Central memory CD8-positive, alpha-beta T cell (primary cell): Measurements from ENCODE around the gene SPNS2.

Experiments
- ATAC-seq: fragments of 150-1000 bp; cut with Tn5 transposase; replicated peaks from 2 replicates; pipeline ENCODE4 v1.10.0; 2022; ENCODE audit warnings: mild to moderate bottlenecking, moderate FRiP score, moderate number of reproducible peaks; ENCODE audit not compliant: poor library complexity, severe bottlenecking; ENCODE audit errors: extremely low read depth
- DNase-seq, 2 donors: peaks; one replicate each; pipeline ENCODE4 v3.0.0; 2021; ENCODE audit warnings: low spot score in 2 of 2
- H3K27ac Mint-ChIP-seq: one replicate; pipeline ENCODE4 v1.8.0; 2022; ENCODE audit warnings: low read depth, mild to moderate bottlenecking, moderate library complexity, mixed read lengths
- H3K27me3 Mint-ChIP-seq: one replicate; pipeline ENCODE4 v1.8.0; 2022; ENCODE audit warnings: mixed read lengths
- H3K36me3 Mint-ChIP-seq: one replicate; pipeline ENCODE4 v1.8.0; 2022; ENCODE audit warnings: mild to moderate bottlenecking, moderate library complexity, mixed read lengths; ENCODE audit not compliant: insufficient read depth
- H3K4me1 Mint-ChIP-seq: one replicate; pipeline ENCODE4 v1.8.0; 2022; ENCODE audit warnings: mixed read lengths
- H3K4me3 Mint-ChIP-seq: one replicate; pipeline ENCODE4 v1.8.0; 2022; ENCODE audit warnings: mild to moderate bottlenecking, moderate library complexity, mixed read lengths
- H3K9me3 Mint-ChIP-seq: one replicate; pipeline ENCODE4 v1.8.0; 2022; ENCODE audit warnings: mixed read lengths

SPNS2 gene

DNA sequence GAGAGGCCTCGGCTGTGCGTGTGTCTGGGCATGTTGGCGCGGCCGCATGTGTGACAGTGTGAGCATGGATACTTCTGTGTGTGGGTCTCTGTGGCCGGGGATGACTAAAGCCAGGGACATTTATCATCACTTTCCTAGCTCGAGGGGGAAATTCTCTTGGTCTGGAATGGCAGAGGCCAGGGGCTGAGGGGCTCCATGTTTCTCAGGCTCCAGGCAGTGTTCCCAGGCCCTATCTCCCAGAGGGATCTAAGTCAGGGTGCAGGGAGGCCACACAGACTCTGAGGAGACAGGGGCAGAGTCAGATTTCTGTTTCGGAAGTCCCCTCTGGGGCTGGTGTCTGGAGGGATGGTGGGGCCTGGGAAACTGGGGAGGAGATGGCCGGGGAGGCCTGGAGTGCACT is 23.7 kb upstream of the SPNS2 start:
- H3K9me3 Mint-ChIP-seq: no peaks in the 10 kb centered on the region
- no peaks in the 10 kb centered on the region for H3K36me3 Mint-ChIP-seq
- peaks cover 5% of the 10 kb centered on the region for H3K4me1 Mint-ChIP-seq
- no peak overlapping the region for H3K27ac Mint-ChIP-seq
- no peak for ATAC-seq
- H3K4me3 Mint-ChIP-seq: no peak overlapping the region
- no peak for DNase-seq
- no peaks in the 10 kb centered on the region for H3K27me3 Mint-ChIP-seq

DNA sequence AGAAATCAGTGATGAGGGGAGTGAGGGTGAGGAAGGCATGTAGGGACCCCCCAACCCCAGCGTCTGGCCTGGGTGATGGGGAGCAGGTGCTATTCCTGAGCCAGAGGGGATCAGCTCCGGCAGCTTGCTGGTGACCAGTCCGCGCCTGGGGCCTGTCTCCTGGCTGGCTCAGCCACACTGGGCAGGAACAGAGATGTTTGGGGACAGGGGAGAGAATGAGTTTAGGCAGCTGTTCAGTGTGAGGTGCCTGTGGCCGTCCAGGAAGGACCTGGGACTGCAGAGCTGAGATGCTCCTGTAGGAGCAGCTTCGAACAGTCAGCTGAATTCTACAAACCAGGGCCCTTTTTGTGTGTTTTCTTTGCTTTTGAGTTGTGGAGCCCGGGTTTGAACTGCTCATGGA is 23.2 kb upstream of the SPNS2 start:
- Mint-ChIP-seq H3K4me3 (no peak overlapping the region), H3K36me3 (no peaks in the 10 kb centered on the region), H3K4me1 (peaks cover 8% of the 10 kb centered on the region), H3K27ac (no peak overlapping the region), H3K27me3 (no peaks in the 10 kb centered on the region), H3K9me3 (no peaks in the 10 kb centered on the region)
- ATAC-seq: no peak
- DNase-seq: no peak

DNA sequence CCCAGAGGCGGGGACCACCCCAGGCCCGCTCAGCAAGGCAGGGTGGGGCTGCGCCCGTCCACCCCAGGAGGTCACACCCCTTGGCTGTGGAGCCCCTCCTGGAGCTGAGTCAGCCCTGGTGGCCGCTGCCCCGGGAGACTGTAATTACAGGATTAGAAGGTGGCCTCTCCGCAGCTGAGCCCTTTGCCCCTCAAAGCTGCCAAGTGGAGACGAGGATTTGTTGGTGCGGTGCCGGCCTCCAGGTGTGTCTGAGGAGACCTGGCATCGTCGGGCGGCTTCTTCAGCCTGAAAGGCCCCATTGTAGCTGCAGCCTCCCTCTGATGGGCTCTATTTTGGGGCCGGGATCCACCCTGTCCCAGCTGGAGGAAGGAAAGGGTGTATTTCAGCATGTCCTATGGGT is 22.7 kb upstream of the SPNS2 start:
- H3K27me3 Mint-ChIP-seq: no peaks in the 10 kb centered on the region
- ATAC-seq (no peak), DNase-seq (no peak)
- H3K4me1 Mint-ChIP-seq: peaks cover 13% of the 10 kb centered on the region
- no peak overlapping the region for H3K4me3 Mint-ChIP-seq
- peaks cover under 1% of the 10 kb centered on the region for H3K36me3 Mint-ChIP-seq
- H3K9me3 Mint-ChIP-seq: no peaks in the 10 kb centered on the region
- H3K27ac Mint-ChIP-seq: no peak overlapping the region

DNA sequence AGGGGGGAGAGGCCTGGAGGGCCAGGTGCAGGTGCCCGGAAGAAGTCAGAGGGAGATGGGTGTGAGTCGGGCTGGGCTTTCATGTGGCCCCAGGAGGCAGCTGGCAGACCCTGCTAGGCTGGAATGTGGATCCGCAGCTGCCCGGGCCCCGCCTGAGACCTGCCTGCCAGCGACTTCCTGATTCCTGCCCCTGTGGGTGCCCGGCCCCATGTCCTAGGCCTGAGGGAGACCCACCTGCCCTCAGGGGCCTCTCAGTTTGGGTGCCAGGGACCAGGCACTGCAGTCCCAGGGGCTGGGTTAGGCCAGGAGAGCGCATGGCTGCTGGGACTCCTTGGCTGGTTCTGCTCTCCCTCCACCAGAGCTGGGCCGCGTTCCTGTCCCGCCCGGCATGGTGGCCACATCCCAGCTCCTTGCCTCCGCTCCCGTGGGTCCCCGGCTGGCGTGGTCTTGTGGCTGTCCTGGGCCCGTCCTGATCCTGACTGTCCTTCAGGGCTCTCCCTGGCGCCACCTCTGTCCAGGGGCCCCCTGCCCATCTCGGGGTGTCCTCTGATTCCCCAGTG is 22.1 kb upstream of the SPNS2 start:
- Mint-ChIP-seq H3K4me3 (no peak overlapping the region), H3K27ac (no peak overlapping the region), H3K27me3 (no peaks in the 10 kb centered on the region), H3K9me3 (no peaks in the 10 kb centered on the region), H3K36me3 (peaks cover 2% of the 10 kb centered on the region), H3K4me1 (peaks cover 19% of the 10 kb centered on the region)
- ATAC-seq (no peak), DNase-seq (no peak)

DNA sequence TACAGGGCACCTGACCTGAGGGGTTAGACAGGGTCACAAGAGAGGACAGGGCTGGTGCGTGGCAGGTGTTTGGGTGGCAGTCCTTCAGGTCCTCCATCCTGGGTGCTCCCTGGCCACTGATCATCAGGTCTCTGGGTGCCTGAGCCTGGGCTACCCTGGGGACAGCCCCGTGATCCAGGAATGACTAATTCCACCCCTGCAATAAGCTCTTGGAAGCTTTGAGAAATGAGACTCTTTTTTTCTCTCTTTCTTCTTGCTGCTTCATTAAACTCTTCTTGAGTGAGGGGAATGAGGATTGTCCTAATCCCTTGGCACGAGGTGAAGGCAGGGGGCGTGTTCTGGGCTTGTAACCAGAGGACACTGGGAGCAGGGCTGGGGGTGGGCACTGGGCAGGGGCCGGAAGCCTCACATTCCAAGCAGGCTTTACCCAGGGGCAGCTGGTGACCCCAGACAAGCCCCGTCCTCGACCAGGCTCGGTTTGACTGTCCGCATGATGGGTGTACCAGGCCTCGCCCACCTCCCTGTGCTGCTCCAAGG is 21.4 kb upstream of the SPNS2 start:
- ATAC-seq: no peak
- Mint-ChIP-seq H3K4me3 (no peak overlapping the region), H3K27me3 (no peaks in the 10 kb centered on the region), H3K4me1 (peaks cover 19% of the 10 kb centered on the region), H3K27ac (peak overlapping the region; percentile 19), H3K36me3 (peaks cover 2% of the 10 kb centered on the region), H3K9me3 (no peaks in the 10 kb centered on the region)
- DNase-seq: no peak

DNA sequence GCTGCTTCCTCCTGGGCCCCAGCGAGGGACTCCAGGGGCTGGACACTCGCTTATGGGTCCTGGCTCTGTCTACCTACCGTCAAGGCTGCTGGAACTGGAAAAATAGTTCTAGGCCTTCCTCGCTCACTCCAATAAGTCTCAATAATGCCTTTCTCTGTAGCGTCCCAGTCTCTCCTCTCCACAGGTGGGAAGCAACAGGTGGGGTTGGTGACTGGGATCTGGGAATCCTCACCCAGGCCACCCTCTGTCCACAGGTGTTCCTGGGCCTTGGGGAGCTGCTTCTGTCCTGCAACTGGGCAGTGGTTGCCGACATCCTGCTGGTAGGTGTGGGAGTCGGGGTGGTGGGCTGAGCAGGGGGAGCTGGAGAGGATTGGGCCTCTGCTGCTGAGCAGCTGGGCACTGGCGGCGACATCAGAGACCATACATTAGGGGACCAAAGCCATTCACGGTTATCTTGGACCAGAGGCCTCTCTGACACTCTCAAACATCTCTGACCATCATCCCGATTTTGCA is 20.3 kb upstream of the SPNS2 start:
- H3K27me3 Mint-ChIP-seq: no peaks in the 10 kb centered on the region
- peaks cover 28% of the 10 kb centered on the region for H3K4me1 Mint-ChIP-seq
- H3K27ac Mint-ChIP-seq: peak overlapping the region; percentile 29
- no peak for DNase-seq
- no peaks in the 10 kb centered on the region for H3K9me3 Mint-ChIP-seq
- H3K4me3 Mint-ChIP-seq: no peak overlapping the region
- no peak for ATAC-seq
- peaks cover 2% of the 10 kb centered on the region for H3K36me3 Mint-ChIP-seq

DNA sequence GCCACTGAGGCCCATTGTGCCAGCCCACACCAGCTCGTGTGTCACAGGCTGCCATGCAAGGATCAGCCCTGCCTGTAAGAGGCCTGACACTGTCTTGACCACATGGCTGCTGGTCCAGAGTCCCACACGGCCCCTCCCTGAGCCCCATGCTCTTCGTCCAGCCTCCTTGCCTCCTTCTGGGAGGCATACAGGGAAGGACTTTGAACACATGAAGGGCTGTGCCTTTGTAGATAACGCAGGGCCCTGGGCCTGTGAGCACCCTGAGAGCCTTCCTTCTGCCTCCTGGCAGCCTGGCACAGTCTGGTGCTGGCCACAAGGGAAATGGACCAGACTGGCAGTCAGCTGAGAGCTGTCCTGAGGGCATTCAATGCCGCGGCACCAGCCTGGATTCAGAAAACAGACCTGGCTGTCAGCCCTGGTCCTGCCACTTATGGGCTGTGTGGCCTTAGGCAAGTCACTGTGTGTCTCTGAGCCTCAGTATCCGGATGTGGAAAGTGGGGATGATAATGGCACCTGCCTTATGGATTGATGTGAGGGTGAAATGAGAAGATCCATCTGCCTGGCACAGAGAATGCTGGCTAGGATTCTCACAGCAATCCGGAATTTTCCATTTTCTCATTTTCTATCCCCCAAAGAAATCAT is 19.2 kb upstream of the SPNS2 start:
- Mint-ChIP-seq H3K27me3 (no peaks in the 10 kb centered on the region), H3K4me1 (peaks cover 35% of the 10 kb centered on the region), H3K4me3 (no peak overlapping the region), H3K27ac (peak overlapping the region; percentile 29), H3K9me3 (no peaks in the 10 kb centered on the region), H3K36me3 (peaks cover 2% of the 10 kb centered on the region)
- no peak for DNase-seq
- no peak for ATAC-seq

DNA sequence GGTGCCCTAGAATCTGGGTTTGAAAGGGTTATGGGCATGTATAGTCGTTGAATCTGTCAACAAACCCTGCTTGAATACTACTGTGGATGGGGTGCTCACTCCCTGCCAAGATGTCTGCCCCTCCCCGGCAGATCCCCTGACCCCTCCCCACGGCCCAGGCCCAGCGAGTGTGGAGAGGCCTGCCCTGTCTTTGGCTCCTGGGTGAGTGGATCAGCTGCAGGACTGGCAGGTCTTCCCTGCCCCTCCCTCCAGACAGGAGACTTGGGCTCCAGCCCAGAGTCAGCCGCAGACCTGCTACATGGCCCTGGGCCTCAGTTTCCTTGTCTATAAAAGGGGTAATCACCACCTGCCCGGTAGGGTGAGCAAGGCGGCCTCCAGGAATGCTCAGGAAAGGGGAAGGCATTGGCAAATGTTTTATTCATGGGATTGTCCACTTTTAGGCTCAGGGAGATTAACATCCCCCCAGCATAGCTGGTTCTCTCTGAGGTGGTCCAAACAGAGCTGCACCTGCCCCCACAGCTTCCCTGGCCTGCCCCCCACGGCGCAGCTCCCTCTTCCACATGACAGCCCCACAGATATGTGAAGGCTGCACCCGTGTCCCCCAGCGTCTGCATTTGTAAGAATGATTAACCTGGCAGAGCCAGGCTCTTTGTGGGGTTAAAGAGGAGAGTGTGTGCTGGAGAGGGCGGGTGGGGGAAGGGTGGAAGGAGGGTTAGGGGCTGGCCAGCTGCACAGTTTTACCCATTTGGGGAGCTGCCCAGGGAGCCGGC is 18.5 kb upstream of the SPNS2 start:
- Mint-ChIP-seq H3K27me3 (no peaks in the 10 kb centered on the region), H3K4me1 (peaks cover 41% of the 10 kb centered on the region), H3K9me3 (no peaks in the 10 kb centered on the region), H3K27ac (no peak overlapping the region), H3K36me3 (peaks cover 2% of the 10 kb centered on the region), H3K4me3 (peak overlapping the region; percentile 77)
- DNase-seq (no peak), ATAC-seq (no peak)

DNA sequence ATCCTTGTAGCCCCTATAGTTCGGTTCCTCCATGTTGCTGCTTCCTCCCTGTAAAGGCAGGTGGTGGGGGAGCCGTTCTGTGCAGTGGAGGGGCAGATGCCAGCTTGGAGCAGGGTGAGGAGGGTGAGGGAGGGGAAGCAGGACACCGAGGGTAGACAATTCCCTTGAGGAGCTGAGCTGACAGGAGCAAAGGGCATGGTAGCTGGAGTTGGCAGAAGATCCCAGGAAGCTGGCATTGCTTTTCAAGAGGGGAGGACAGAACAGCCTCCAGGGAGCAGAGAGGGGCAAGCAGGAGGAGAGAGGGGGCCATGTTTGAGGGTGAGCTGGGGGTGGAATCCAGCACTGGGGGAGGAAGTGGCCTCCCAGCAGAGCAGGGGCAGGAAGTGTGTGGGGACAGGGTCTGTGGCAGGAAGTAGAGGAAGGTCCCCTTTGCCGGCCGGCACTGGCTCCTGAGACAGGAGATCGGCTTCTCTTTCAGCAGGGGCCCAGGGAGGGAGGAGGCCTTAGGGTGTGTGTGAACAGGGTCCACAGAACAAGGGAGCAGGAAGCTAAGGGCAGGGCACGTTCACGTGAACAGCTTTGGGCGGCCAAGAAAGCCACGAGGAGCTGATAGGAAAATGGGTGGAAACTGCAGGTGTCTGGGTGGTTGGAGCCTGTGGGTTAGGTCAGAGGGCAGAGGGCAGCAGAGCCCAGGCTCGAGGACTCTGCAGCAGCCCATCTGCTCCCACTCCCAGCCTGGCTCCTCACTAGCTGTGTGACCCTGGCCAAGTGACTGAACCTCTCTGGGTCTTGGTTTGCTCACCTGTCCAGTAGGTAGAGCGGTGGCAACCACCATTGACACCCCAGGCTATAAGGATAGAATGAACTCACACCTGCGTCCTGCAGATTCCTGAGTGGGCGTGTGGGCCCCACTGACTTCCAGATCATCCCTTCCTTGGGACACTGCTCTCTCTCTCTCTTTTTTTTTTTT is 17.5 kb upstream of the SPNS2 start:
- DNase-seq (no peak), ATAC-seq (peak; percentile 61)
- H3K27ac Mint-ChIP-seq: peak overlapping the region; percentile 91
- no peaks in the 10 kb centered on the region for H3K9me3 Mint-ChIP-seq
- no peaks in the 10 kb centered on the region for H3K27me3 Mint-ChIP-seq
- peaks cover 2% of the 10 kb centered on the region for H3K36me3 Mint-ChIP-seq
- H3K4me3 Mint-ChIP-seq: peak overlapping the region; percentile 77
- peaks cover 49% of the 10 kb centered on the region for H3K4me1 Mint-ChIP-seq

DNA sequence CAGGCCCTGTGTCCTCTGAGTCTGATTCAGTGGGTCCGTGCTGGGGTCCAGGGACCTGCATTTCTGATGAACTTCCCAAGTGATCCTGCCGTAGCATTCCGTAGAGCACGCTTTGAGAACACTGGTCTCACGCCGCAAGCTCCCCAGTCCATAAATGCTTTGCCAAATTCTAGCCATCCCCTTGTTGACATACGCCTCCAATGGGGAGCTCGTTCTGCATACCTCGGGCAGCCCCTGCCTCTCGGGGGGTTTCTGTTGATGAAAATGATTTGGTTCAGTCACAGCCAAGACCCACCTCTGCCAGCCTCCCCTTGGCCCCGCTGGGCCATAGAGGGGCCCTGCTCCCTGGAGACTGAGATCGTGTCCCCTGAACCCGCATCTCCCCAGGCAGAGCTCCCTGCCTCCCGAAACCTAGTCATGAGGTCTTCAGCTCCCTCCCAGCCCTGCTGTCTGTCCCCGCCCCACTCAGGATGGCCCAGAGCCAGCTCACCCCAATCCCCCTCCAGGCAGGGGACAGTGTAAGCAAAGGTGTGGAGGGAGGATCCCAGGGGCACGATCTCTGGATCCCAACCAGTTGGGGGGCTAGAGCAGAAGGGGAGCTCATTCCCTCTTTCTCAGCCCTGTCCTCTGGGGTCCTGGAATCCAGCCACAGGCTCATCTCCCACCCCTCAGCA is 16.2 kb upstream of the SPNS2 start:
- Mint-ChIP-seq H3K4me3 (no peak overlapping the region), H3K36me3 (peaks cover 2% of the 10 kb centered on the region), H3K27ac (no peak overlapping the region), H3K9me3 (no peaks in the 10 kb centered on the region), H3K4me1 (peaks cover 60% of the 10 kb centered on the region), H3K27me3 (no peaks in the 10 kb centered on the region)
- DNase-seq (no peak), ATAC-seq (no peak)

DNA sequence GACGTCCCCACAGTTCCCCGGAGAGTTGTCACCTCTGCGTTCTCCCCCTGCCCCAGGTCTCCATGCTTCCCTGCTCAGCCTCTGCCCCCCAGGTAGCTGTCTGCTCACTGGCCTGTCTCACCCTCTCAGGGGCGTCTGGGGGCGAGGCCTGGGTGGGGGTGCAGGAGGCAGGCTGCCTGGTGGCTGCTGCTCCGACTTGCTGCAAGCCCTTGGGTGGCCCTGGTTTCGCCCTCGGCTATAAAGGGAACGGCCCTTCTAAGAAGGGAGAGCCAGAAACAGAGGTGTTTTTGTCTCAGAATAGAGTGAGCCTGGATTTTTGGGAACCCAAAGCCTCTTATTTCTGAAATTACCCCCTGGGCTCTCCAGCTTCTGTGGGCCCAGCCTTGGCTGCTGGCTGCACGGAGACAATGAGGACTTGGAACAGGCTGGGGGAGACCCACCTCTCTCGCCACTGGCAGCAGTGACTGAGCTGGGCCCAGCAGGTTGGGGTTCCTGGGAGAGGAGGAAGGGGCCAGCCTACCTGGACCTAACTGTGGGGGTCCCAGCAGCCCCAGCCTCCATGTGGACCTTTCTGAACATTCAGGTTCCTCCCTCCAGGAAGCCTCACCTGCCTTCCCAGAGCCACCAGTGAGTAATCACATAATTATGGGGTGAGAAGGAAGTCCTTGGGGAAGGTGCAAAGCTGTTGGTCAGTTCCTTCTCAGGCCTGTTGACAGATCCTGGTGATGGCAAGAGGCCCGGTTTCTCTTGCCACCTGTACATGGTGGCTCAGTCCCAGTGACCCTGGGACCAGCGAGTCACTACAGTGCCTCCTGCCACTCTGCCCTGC is 15.5 kb upstream of the SPNS2 start:
- ATAC-seq: no peak
- Mint-ChIP-seq H3K9me3 (no peaks in the 10 kb centered on the region), H3K4me3 (peak overlapping the region; percentile 26), H3K27me3 (no peaks in the 10 kb centered on the region), H3K27ac (no peak overlapping the region), H3K36me3 (peaks cover 2% of the 10 kb centered on the region), H3K4me1 (peaks cover 61% of the 10 kb centered on the region)
- DNase-seq: no peak
